K562 (cell line): ENCODE results near the gene TBX1. TPM values are rescaled to one million over a fixed set of nuclear protein-coding genes. Genes with fewer than 3 reads are reported as not detected.
A peak's percentile ranks its signal among the peaks of the same experiment; 100 is the strongest.

Experiments used
- ATAC-seq: fragments of 200-7000 bp; cut with Tn5 transposase; 3 replicates; pipeline ENCODE4 v1.9.1; 2020; ENCODE audit warnings: moderate library complexity
- BruUV-seq: library from RNA; stranded (reverse); fragments of 400-500 nt; replicated peaks from 2 replicates; lab custom pipeline; 2021; lab: Mats Ljungman, UMichigan
- CTCF ChIA-PET: fragments of 300-600 bp; formaldehyde crosslinking; extraction: SDS; loops from one replicate; lab custom pipeline; 2021; ENCODE audit warnings: low intra/inter-chr PET ratio; lab: Yijun Ruan, JAX
- POLR2A ChIA-PET: fragments of 300-600, 350-650 bp; sonication (Branson Sonifier 250); formaldehyde crosslinking; extraction: SDS; loops from one replicate; lab custom pipeline; 2021; ENCODE audit warnings: antibody characterized with exemption, inconsistent platforms; lab: Yijun Ruan, JAX
- DNase-seq, 4 experiments: peaks; one replicate each; pipeline versions ENCODE4 v3.0.0 to v3.0.0-alpha.2; 2011 to 2018; ENCODE audit warnings: low spot score in 3 of 4, mixed read lengths in 3 of 4; ENCODE audit errors: extremely low read depth in 1 of 4
- FAIRE-seq: peaks from 2 replicates; lab custom pipeline; 2011; peaks lifted over from hg19 to GRCh38; lab: Jason Lieb, UNC
- H2AFZ ChIP-seq: 2 replicates; pipeline ENCODE4 v1.6.0; 2011; ENCODE audit warnings: low read depth, low read length, control low read depth, inconsistent platforms
- H3K27ac ChIP-seq: fragments of 200-600 bp; 3 replicates; pipeline ENCODE4 v1.8.0; 2011; ENCODE audit warnings: low read depth, mild to moderate bottlenecking, control low read depth, inconsistent platforms, low read length, moderate library complexity, mixed read lengths; ENCODE audit errors: extremely low read depth
- H3K27me3 ChIP-seq, 2 experiments: fragments of 300-600 bp in 1 of 2; 2 replicates in 1 of 2; 3 replicates in 1 of 2; pipeline versions ENCODE4 v1.6.0 to v1.8.0; 2011; ENCODE audit warnings: inconsistent platforms in 2 of 2, low read length in 2 of 2, mild to moderate bottlenecking in 1 of 2, mixed read lengths in 1 of 2, moderate library complexity in 1 of 2; ENCODE audit not compliant: control insufficient read depth in 2 of 2, insufficient read depth in 2 of 2
- H3K36me3 ChIP-seq: fragments of 300-600 bp; 3 replicates; pipeline ENCODE4 v1.8.0; 2011; ENCODE audit warnings: mild to moderate bottlenecking, low read length, inconsistent platforms; ENCODE audit not compliant: control insufficient read depth, insufficient read depth
- H3K4me1 ChIP-seq, 2 experiments: fragments of 200-600 bp in 1 of 2; replicated peaks in 1 of 2; 2 replicates in 1 of 2; 3 replicates in 1 of 2; pipeline versions ENCODE4 v1.5.1 to v1.8.0; 2011; ENCODE audit warnings: inconsistent platforms in 2 of 2, low read length in 2 of 2, mild to moderate bottlenecking in 1 of 2, mixed read lengths in 1 of 2, moderate library complexity in 1 of 2; ENCODE audit not compliant: control insufficient read depth in 2 of 2, insufficient read depth in 2 of 2
- H3K4me2 ChIP-seq: 2 replicates; pipeline ENCODE4 v1.6.1; 2011; ENCODE audit warnings: low read length, control low read depth, inconsistent platforms, mixed read lengths; ENCODE audit not compliant: insufficient read depth
- H3K4me3 ChIP-seq: fragments of 200-600 bp; sonication (generic), shearing (Covaris generic); 2 replicates; pipeline ENCODE4 v1.5.1; 2016; ENCODE audit warnings: control low read depth, inconsistent platforms
- H3K79me2 ChIP-seq: fragments of 200-600 bp; 3 replicates; pipeline ENCODE4 v1.8.0; 2011; ENCODE audit warnings: low read length, inconsistent platforms; ENCODE audit not compliant: control insufficient read depth, insufficient read depth
- H3K9ac ChIP-seq, 2 experiments: 2 replicates each; pipeline versions ENCODE4 v1.6.0 to v1.6.1; 2011; ENCODE audit warnings: low read depth in 2 of 2, low read length in 2 of 2, control low read depth in 1 of 2, inconsistent platforms in 1 of 2, mild to moderate bottlenecking in 1 of 2, mixed read lengths in 1 of 2; ENCODE audit not compliant: insufficient read depth in 1 of 2
- H3K9me1 ChIP-seq: one replicate; pipeline ENCODE4 v1.6.0; 2011; ENCODE audit warnings: inconsistent platforms, mild to moderate bottlenecking, low read length, moderate library complexity; ENCODE audit not compliant: control insufficient read depth, insufficient read depth
- H3K9me3 ChIP-seq: replicated peaks from 2 replicates; pipeline ENCODE4 v1.5.1; 2011; ENCODE audit warnings: low read depth, low read length, inconsistent platforms; ENCODE audit not compliant: control insufficient read depth, insufficient read depth
- H4K20me1 ChIP-seq: replicated peaks from 2 replicates; pipeline ENCODE4 v1.6.1; 2011; ENCODE audit warnings: low read length, inconsistent platforms, mixed read lengths; ENCODE audit not compliant: control insufficient read depth, insufficient read depth
- BRD4 ChIP-seq: fragments of 200-600 bp; sonication (generic); IDR thresholded peaks from 2 replicates; pipeline ENCODE4 v1.6.1; 2017; ENCODE audit warnings: inconsistent platforms
- CHD1 ChIP-seq: fragments of 200-600 bp; sonication (generic); IDR thresholded peaks from one replicate; pipeline ENCODE4 v1.6.1; 2012; ENCODE audit warnings: mild to moderate bottlenecking, moderate library complexity, low read length, inconsistent platforms
- CHD4 ChIP-seq: fragments of 200-600 bp; sonication (generic); IDR thresholded peaks from 3 replicates; pipeline ENCODE4 v1.6.1; 2012; ENCODE audit warnings: low read depth, mild to moderate bottlenecking, mixed read lengths, low read length, inconsistent platforms; ENCODE audit not compliant: insufficient read depth, insufficient replicate concordance, poor library complexity, severe bottlenecking
- CREM ChIP-seq: IDR thresholded peaks from 2 replicates; pipeline ENCODE4 v1.6.1; 2014; ENCODE audit warnings: antibody characterized with exemption, low read depth
- FOXK2 ChIP-seq, 2 experiments: fragments of 450-650 bp; IDR thresholded peaks in 1 of 2; conservative IDR thresholded peaks in 1 of 2; 2 replicates each; pipeline ENCODE4 v1.6.1; 2016; ENCODE audit warnings: low read depth in 2 of 2, mild to moderate bottlenecking in 1 of 2
- GTF2B ChIP-seq: IDR thresholded peaks from 2 replicates; pipeline ENCODE4 v1.6.1; 2011; ENCODE audit not compliant: insufficient read length; ENCODE audit errors: extremely low read depth
- NR2C1 ChIP-seq, 2 experiments: fragments of 450-650 bp; IDR thresholded peaks; 2 replicates each; pipeline ENCODE4 v1.6.1; 2017; ENCODE audit warnings: mild to moderate bottlenecking in 2 of 2, antibody characterized with exemption in 1 of 2, inconsistent platforms in 1 of 2, missing compliant biosample characterization in 1 of 2, missing genetic modification characterization in 1 of 2
- SRSF3 ChIP-seq: fragments of 200-400 bp; formaldehyde crosslinking; IDR thresholded peaks from 2 replicates; pipeline ENCODE4 v1.6.1; 2016; ENCODE audit warnings: mild to moderate bottlenecking, low read length, moderate library complexity; ENCODE audit not compliant: insufficient read depth
- UBTF ChIP-seq, 2 experiments: IDR thresholded peaks; 2 replicates each; pipeline ENCODE4 v1.6.1; 2012; ENCODE audit warnings: improper control_type of control experiment in 2 of 2, low read depth in 2 of 2, low read length in 2 of 2, borderline replicate concordance in 1 of 2
- ZBTB43 ChIP-seq: sonication (generic); formaldehyde crosslinking; IDR thresholded peaks from 2 replicates; pipeline ENCODE4 v1.8.0; 2023; ENCODE audit warnings: mild to moderate bottlenecking, missing genetic modification reagents
- ZBTB7A ChIP-seq: IDR thresholded peaks from 2 replicates; pipeline ENCODE4 v1.6.1; 2011; ENCODE audit warnings: low read depth, mild to moderate bottlenecking, low read length, moderate library complexity, borderline replicate concordance; ENCODE audit not compliant: control insufficient read depth
- ZNF274 ChIP-seq: IDR thresholded peaks from 2 replicates; pipeline ENCODE4 v1.6.1; 2011; ENCODE audit warnings: low read depth, mild to moderate bottlenecking, low read length, moderate library complexity, borderline replicate concordance
- ZNF431 ChIP-seq: sonication (generic); formaldehyde crosslinking; IDR thresholded peaks from 2 replicates; pipeline ENCODE4 v1.8.0; 2022; ENCODE audit warnings: mild to moderate bottlenecking, missing genetic modification reagents
- ZNF584 ChIP-seq: fragments of 200-800 bp; sonication (Bioruptor generic); IDR thresholded peaks from 2 replicates; pipeline ENCODE4 v1.6.1; 2016; ENCODE audit warnings: low read depth, mild to moderate bottlenecking, missing genetic modification characterization, missing compliant biosample characterization
- ZNF699 ChIP-seq: fragments of 250-450 bp; sonication (Bioruptor Pico); IDR thresholded peaks from 2 replicates; pipeline ENCODE4 v1.8.0; 2021; ENCODE audit warnings: mild to moderate bottlenecking, moderate library complexity; ENCODE audit not compliant: insufficient replicate concordance
- WGBS: fragments of 100-300 bp; shearing (Covaris generic); methylation state at CpG from one replicate; pipeline ENCODE4 v1.1.6; 2016; ENCODE audit warnings: low coverage, mixed read lengths; ENCODE audit not compliant: insufficient coverage; ENCODE audit errors: missing lambda C conversion rate; 5-methylcytosine and 5-hydroxymethylcytosine counted together
- in situ Hi-C: fragments of 300-500 bp; cut with MboI; formaldehyde crosslinking; loops from 4 replicates; pipeline ENCODE4 v1.15.0; 2018; ENCODE audit warnings: inconsistent platforms, mixed read lengths
- intact Hi-C: fragments of 100-400 bp; cut with micrococcal nuclease; formaldehyde crosslinking; loops from 2 replicates; pipeline ENCODE4 v1.14.2; 2022
- polyA plus RNA-seq, 8 experiments: library from polyadenylated mRNA; depleted of rRNA in 4 of 8; stranded (reverse) in 5 of 8; unstranded in 3 of 8; fragments of >200 nt; fragmentation: Nextera tagmentation in 2 of 8; fragmentation: Illumina TruSeq in 1 of 8; extraction: Ambion mirVana in 2 of 8; extraction: Trizol in 1 of 8; gene quantifications; 2 replicates each; pipeline versions ENCODE4 v1.2.1 to v1.2.3, GENCODE V29; 2011 to 2014; ENCODE audit warnings: inconsistent platforms in 1 of 8, missing spikeins in 1 of 8
- total RNA-seq, 7 experiments: library from RNA; depleted of rRNA in 6 of 7; stranded (reverse); fragments of >200 nt in 6 of 7; fragmentation: Illumina TruSeq in 2 of 7; extraction: Trizol in 2 of 7; gene quantifications; 2 replicates each; pipeline versions ENCODE4 v1.2.1 to v1.2.3, GENCODE V29; 2011 to 2021; ENCODE audit warnings: low replicate concordance in 1 of 7

Gene TBX1
- total and polyA plus RNA-seq, 9 of the 15 experiments (the other 6 are each of a cell fraction or from before 2014, with no cell fraction given) = 0.07 to 35.0 (median 3.9) TPM

GRCh38 chr22:19742160-19743066, 18.2 kb upstream of the TBX1 start:
- H3K36me3 ChIP-seq = no peaks in the 10 kb centered on the region
- H3K4me2 ChIP-seq = no peak overlapping the region
- 9% methylated on average over 21 of the region's 21 CpGs for WGBS
- peak overlapping the region in 1 of 2 experiments; percentile 11; a peak in 2 of 4 replicates for H3K9ac ChIP-seq
- DNase-seq = peak in 1 of 4 experiments; percentile 56
- CTCF ChIA-PET = no interaction called here
- no peaks in the 10 kb centered on the region for H3K79me2 ChIP-seq
- ATAC-seq = peak; percentile 27
- no peak overlapping the region for H3K4me3 ChIP-seq
- peak; percentile 49 for FAIRE-seq
- no peak overlapping the region for H3K27ac ChIP-seq
- H3K9me3 ChIP-seq = no peaks in the 10 kb centered on the region
- peaks cover 0 to 80% of the 10 kb centered on the region in 2 experiments; a peak in 2 of 5 replicates for H3K4me1 ChIP-seq
- no TSS peak for BruUV-seq
- H2AFZ ChIP-seq = no peak overlapping the region
- in situ Hi-C loops = no loop called here
- H3K9me1 ChIP-seq = no peaks in the 10 kb centered on the region
- peaks cover 2 to 58% of the 10 kb centered on the region in 2 experiments; a peak in 3 of 5 replicates for H3K27me3 ChIP-seq
- POLR2A ChIA-PET = interaction anchor here (0.6 to 3.8 kb wide), 27 partner anchors 9 to 523 kb away, joined by 3 to 30 read pairs (median 4); partner anchors contain the start of genes COMT, GNB1L, GP1BB and RTL10
- peaks cover 35% of the 10 kb centered on the region for H4K20me1 ChIP-seq
- intact Hi-C loops = no loop called here
- TF ChIP-seq GTF2B (no peak), CHD1 (peak; percentile 22), UBTF (IDR thresholded peaks at IDR 0.05; ENCODE audit: borderline replicate concordance in 1 of 2, low read depth in 2 of 2, low read length in 2 of 2) (0 out of 4 replicates have a peak, but pooled peaks of 1 of the 2 experiments have one; percentile 20), ZNF699 (CRISPR knock-in tag) (peak; percentile 55), BRD4 (no peak), SRSF3 (no peak), FOXK2 (conservative IDR thresholded peaks at IDR 0.05 in 1 of 2, IDR thresholded peaks at IDR 0.05 in 1 of 2; ENCODE audit: low read depth in 2 of 2) (no peak), ZBTB43 (CRISPR knock-in tag) (no peak), NR2C1 (IDR thresholded peaks at IDR 0.05) (no peak), NR2C1 (tag; IDR thresholded peaks at IDR 0.05) (no peak), ZBTB7A (peak; percentile 7; the same call in 1 of the 2 replicates), CREM (peak; percentile 70), ZNF274 (no peak), ZNF431 (no peak), ZNF584 (CRISPR knock-in tag) (no peak), CHD4 (peak; percentile 59)
